Breast epithelium (tissue), 4 donors: Measurements from ENCODE around the gene GTPBP3. TPM values are rescaled to one million over a fixed set of nuclear protein-coding genes. Genes with fewer than 3 reads are reported as not detected.
A peak's percentile ranks its signal among the peaks of the same experiment; 100 is the strongest.

Source experiments
- DNase-seq, 2 donors: peaks; one replicate each; pipeline ENCODE4 v3.0.0-alpha.2; 2019; ENCODE audit warnings: low spot score in 2 of 2
- H3K27ac ChIP-seq, 2 donors: fragments of 200-600 bp; sonication (generic) in 1 of 2; one replicate each; pipeline ENCODE4 v1.5.1; 2016 to 2019; ENCODE audit warnings: mild to moderate bottlenecking in 1 of 2
- H3K27me3 ChIP-seq, 2 donors: fragments of 200-600 bp; sonication (generic) in 1 of 2; one replicate each; pipeline versions ENCODE4 v1.5.1 to v1.6.0; 2017 to 2019; ENCODE audit warnings: control low read depth in 1 of 2, mild to moderate bottlenecking in 1 of 2
- H3K36me3 ChIP-seq: fragments of 200-600 bp; one replicate; pipeline ENCODE4 v1.5.1; 2019
- H3K4me1 ChIP-seq, 2 donors: fragments of 200-600 bp; sonication (generic); one replicate each; pipeline ENCODE4 v1.5.1; 2016 to 2019; ENCODE audit warnings: control low read depth in 1 of 2
- H3K4me3 ChIP-seq, 3 donors: fragments of 200-600 bp; sonication (generic); 1 replicate in 2 of 3; 2 replicates in 1 of 3; pipeline ENCODE4 v1.5.1; 2016 to 2019; ENCODE audit warnings: mild to moderate bottlenecking in 3 of 3, moderate library complexity in 2 of 3
- H3K9me3 ChIP-seq, 2 donors: fragments of 200-600 bp; sonication (generic) in 1 of 2; one replicate each; pipeline ENCODE4 v1.5.1; 2016 to 2019; ENCODE audit warnings: control low read depth in 1 of 2
- POLR2A ChIP-seq: fragments of 450-650 bp; IDR thresholded peaks from one replicate; pipeline ENCODE4 v1.6.1; 2016; ENCODE audit warnings: antibody characterized with exemption, mild to moderate bottlenecking, moderate library complexity
- POLR2AphosphoS5 ChIP-seq, 3 donors: sonication (generic); formaldehyde crosslinking; IDR thresholded peaks; one replicate each; pipeline ENCODE4 v1.6.1; 2017; ENCODE audit warnings: antibody characterized with exemption in 3 of 3
- intact Hi-C: fragments of 100-400 bp; cut with DNase I; formaldehyde crosslinking; loops from one replicate; pipeline ENCODE4 v1.15.1; 2023; ENCODE audit warnings: low total_unique reads
- total RNA-seq, 3 donors: library from RNA; depleted of rRNA; stranded (reverse); fragments of >200 nt; gene quantifications; one replicate each; pipeline ENCODE4 v1.1.0, GENCODE V29; 2016
- TF ChIP-seq, protein P1 (sequence below), 3 donors: fragments of 450-650 bp; IDR thresholded peaks; one replicate each; pipeline ENCODE4 v1.5.1; 2016 to 2017; ENCODE audit warnings: antibody characterized with exemption in 3 of 3, mild to moderate bottlenecking in 3 of 3, moderate library complexity in 3 of 3

The GTPBP3 gene
- total RNA-seq, 3 donors from 2014 or later, result 15.5 to 22.6 (median 17.7) TPM

- Histone ChIP-seq H3K27ac (peak overlapping the region; percentile 7 to 13), H3K9me3 (no peaks in the 10 kb centered on the region), H3K4me3 (no peak overlapping the region), H3K27me3 (peaks cover 0 to 3% of the 10 kb centered on the region in 2 donors), H3K4me1 (peaks cover 0 to 13% of the 10 kb centered on the region in 2 donors), H3K36me3 (peaks cover 7% of the 10 kb centered on the region)
- intact Hi-C loops, result loop anchor here (5.0 kb wide), 1 partner anchor 1360 kb away; the partner anchor contains the start of gene CRTC1
- DNase-seq, result no peak
- TF ChIP-seq, protein P1, sequence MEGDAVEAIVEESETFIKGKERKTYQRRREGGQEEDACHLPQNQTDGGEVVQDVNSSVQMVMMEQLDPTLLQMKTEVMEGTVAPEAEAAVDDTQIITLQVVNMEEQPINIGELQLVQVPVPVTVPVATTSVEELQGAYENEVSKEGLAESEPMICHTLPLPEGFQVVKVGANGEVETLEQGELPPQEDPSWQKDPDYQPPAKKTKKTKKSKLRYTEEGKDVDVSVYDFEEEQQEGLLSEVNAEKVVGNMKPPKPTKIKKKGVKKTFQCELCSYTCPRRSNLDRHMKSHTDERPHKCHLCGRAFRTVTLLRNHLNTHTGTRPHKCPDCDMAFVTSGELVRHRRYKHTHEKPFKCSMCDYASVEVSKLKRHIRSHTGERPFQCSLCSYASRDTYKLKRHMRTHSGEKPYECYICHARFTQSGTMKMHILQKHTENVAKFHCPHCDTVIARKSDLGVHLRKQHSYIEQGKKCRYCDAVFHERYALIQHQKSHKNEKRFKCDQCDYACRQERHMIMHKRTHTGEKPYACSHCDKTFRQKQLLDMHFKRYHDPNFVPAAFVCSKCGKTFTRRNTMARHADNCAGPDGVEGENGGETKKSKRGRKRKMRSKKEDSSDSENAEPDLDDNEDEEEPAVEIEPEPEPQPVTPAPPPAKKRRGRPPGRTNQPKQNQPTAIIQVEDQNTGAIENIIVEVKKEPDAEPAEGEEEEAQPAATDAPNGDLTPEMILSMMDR (IDR thresholded peaks at IDR 0.05), result no peak
- TF ChIP-seq POLR2AphosphoS5 (IDR thresholded peaks at IDR 0.05), result no peak
- no peak for TF ChIP-seq POLR2A
Observed at GRCh38 chr19:17321655-17322489, 15.5 kb upstream of the GTPBP3 start.

- H3K27ac ChIP-seq, result peak overlapping the region in 1 of 2 donors; percentile 13
- no peak for DNase-seq
- peaks cover 0 to 20% of the 10 kb centered on the region in 2 donors for H3K4me1 ChIP-seq
- TF ChIP-seq POLR2AphosphoS5 (IDR thresholded peaks at IDR 0.05), result no peak
- TF ChIP-seq, protein P1 (IDR thresholded peaks at IDR 0.05), result no peak
- TF ChIP-seq POLR2A, result no peak
- peaks cover 0 to 3% of the 10 kb centered on the region in 2 donors for H3K27me3 ChIP-seq
- H3K36me3 ChIP-seq, result peaks cover 7% of the 10 kb centered on the region
- H3K4me3 ChIP-seq, result no peak overlapping the region
- H3K9me3 ChIP-seq, result no peaks in the 10 kb centered on the region
- intact Hi-C loops, result loop anchor here (5.0 kb wide), 1 partner anchor 1359 kb away; the partner anchor contains the start of gene CRTC1
Observed at GRCh38 chr19:17322854-17323253, 14.5 kb upstream of the GTPBP3 start.

DNA sequence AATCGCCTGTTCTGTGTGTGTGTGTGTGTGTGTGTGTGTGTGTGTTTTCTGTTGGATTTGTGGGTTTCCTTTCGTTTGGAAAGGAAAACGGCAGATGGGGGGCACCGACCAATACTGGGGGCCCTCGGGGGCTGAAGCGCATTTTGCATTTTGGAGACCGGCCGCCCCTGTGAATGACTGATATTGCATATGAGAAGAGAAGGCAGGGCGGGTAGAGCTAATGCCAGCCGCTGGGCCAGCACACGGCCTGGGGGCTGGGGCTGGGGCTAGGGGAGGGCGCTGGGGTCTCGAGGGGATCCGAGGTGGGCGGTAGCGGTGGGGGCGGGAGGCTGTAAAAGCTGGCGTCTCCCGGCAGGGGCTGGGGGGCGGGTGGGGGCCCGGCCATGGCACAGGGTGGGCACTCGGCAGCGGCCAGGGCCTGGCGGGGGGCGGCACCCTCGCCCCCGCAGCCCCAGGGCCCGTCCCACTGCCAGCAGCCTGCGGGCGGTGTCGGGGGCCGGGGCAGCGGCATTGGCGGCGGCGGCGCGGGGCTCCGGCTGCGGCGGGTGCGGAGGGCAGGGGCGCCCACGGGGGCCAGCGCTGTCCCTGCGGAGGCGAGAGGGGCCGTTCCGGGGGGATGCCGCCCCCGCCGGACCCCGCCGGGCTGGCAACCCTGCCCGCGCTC, 13.9 kb upstream of the GTPBP3 start:
- Histone ChIP-seq H3K9me3 (no peaks in the 10 kb centered on the region), H3K4me1 (peaks cover 0 to 20% of the 10 kb centered on the region in 2 donors), H3K27ac (peak overlapping the region; percentile 62 to 81), H3K4me3 (peak overlapping the region in 2 of 3 donors; percentile 31 to 57), H3K27me3 (peaks cover 0 to 3% of the 10 kb centered on the region in 2 donors), H3K36me3 (peaks cover 7% of the 10 kb centered on the region)
- no peak for DNase-seq
- intact Hi-C loops, result loop anchor here (5.0 kb wide), 1 partner anchor 1359 kb away; the partner anchor contains the start of gene CRTC1
- TF ChIP-seq, protein P1 (IDR thresholded peaks at IDR 0.05), result no peak
- TF ChIP-seq POLR2A (no peak), POLR2AphosphoS5 (IDR thresholded peaks at IDR 0.05) (no peak)

DNA sequence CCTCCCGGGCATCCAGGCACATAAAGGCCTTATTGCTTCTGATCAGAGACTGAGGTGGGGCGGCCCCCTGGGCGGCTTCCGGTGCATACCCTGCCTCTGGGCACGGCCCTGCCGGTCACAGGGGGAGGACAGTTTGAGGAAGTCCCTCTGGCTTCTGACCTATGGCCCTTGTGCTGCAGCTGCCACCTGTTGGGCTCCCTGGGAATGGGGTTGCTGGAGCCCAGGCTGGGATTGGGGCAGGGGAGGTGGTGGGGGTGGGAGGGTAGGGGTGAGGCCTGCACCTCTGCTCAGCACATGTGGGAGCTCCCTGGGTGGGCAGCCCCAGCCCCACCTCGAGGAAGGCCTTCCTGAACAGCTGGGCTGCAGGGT, 13.4 kb upstream of the GTPBP3 start:
- H3K4me3 ChIP-seq, result peak overlapping the region in 2 of 3 donors; percentile 31 to 57
- H3K27ac ChIP-seq, result peak overlapping the region; percentile 62 to 81
- peaks cover 0 to 3% of the 10 kb centered on the region in 2 donors for H3K27me3 ChIP-seq
- peaks cover 0 to 20% of the 10 kb centered on the region in 2 donors for H3K4me1 ChIP-seq
- TF ChIP-seq, protein P1 (IDR thresholded peaks at IDR 0.05), result no peak
- no peak for TF ChIP-seq POLR2AphosphoS5 (IDR thresholded peaks at IDR 0.05)
- TF ChIP-seq POLR2A, result no peak
- no peaks in the 10 kb centered on the region for H3K9me3 ChIP-seq
- intact Hi-C loops, result loop anchor here (5.0 kb wide), 1 partner anchor 1358 kb away; the partner anchor contains the start of gene CRTC1
- DNase-seq, result no peak
- peaks cover 7% of the 10 kb centered on the region for H3K36me3 ChIP-seq
